ENCODE data around the gene MSH3. TPM values are rescaled to one million over a fixed set of nuclear protein-coding genes. Genes with fewer than 3 reads are reported as not detected.
A peak's percentile ranks its signal among the peaks of the same experiment; 100 is the strongest.

Gene MSH3
- total RNA-seq, 8 experiments from 2014 or later, result 9.7 to 25.1 (median 15.7) TPM

DNA sequence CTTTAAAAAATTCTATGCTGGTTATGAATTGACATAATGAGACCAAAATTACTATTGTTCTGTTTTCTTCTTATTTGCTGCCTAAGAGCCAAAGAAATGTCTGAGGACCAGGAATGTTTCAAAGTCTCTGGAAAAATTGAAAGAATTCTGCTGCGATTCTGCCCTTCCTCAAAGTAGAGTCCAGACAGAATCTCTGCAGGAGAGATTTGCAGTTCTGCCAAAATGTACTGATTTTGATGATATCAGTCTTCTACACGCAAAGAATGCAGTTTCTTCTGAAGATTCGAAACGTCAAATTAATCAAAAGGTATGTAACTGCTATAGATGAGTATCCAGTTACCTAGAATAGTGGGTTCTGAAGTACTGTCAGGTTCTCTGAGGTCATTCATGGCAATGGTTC lies 10.6 kb downstream of the MSH3 start:
- no peaks in the 10 kb centered on the region for H3K4me1 ChIP-seq (replicated peaks in 1 of 2)
- ATAC-seq (replicated peaks in 6 of 8), result no peak
- in situ Hi-C loops (cut with MboI; ENCODE audit: low pct_unique_long_range_greater_than_20kb in 2 of 9, low sequenced_read_pairs in 9 of 9, unreplicated experiment in 9 of 9), result loop anchor here in 3 of 9 experiments (25.0 kb wide), 1 partner anchor 178 kb away; the partner anchor contains the start of gene FAM151B (in 3 of the 3)
- 86 to 100% (median 100%) methylated on average over 1 to 4 of the region's 4 CpGs; no CpG with 5 or more reads in 1 of the 10 experiments for WGBS, 10 experiments
- no peak overlapping the region for H3K4me3 ChIP-seq
- H3K27ac ChIP-seq, result no peak overlapping the region

DNA sequence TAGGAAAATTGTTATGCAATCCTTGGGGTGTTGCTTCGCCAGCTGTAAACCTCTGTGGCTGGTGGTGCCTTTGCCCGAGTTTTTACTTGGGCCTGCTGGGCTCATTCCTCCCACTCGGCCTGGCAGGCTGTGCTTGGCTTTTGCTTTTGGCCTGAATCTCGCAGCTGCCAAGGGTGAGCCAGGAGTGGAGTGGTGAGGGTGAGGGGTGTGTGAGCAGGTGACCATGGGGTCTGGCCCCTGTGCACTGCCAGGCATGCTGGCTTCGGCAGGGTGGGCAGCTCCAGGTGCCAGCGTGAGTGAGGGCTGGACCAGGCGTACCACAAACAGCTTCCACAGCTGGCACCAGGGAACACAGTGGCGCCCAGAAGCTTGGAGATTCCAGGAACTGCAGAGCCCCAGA lies 12.9 kb downstream of the MSH3 start:
- Histone ChIP-seq H3K27ac (no peak overlapping the region), H3K4me1 (replicated peaks in 1 of 2) (no peaks in the 10 kb centered on the region), H3K4me3 (no peak overlapping the region)
- in situ Hi-C loops (cut with MboI; ENCODE audit: low pct_unique_long_range_greater_than_20kb in 2 of 9, low sequenced_read_pairs in 9 of 9, unreplicated experiment in 9 of 9), result loop anchor here in 3 of 9 experiments (25.0 kb wide), 1 partner anchor 180 kb away; the partner anchor contains the start of gene FAM151B (in 3 of the 3)
- 47 to 100% (median 82%) methylated on average over 2 to 8 of the region's 8 CpGs; no CpG with 5 or more reads in 2 of the 10 experiments for WGBS, 10 experiments
- no peak for ATAC-seq (replicated peaks in 6 of 8)

DNA sequence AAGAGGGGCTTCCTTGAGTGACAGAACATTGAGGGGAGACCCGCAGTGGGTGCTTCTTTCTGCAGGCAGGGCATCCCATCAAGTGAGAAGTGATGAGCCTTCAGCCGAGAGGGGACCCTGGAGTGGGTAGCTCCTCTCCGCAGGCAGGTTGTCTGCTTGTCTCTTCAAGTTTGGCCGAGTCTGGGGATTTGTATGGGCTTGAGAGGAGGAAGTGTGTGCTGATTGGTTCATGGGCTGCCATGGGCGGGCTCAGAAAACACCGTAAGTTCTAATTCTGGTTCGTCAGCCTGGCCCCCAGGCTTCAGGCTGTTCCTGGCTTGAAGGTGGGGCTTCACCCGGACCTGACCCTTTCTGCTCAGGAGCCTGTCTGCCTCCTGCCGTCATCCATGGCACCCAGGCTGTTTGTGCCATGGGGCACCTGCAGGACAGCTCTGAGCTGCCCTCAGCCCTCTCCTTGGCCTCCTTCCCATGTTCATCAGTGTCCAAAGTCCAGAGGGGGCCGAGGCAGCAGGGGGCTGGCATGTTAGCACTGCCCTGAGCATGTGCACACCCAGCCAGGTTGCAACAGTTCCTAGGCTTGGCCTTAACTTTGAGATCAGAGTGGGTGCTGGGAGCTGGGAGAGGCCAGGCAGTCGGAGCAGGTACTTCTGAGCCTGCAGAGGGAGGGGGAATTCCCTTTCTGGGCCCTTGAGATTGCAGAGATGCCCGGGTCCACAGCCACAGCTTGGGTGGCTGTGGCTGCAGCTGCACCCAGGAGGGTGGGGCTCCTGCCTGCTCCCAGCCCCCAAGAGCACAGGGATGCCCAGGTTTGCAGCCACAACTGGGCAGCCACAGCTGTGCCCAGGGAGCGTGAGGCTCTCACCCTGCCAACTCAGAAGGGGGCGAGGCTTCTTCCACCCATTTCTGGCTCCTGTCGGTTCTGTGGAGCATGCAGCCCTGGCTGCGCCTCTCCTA lies 13.8 kb downstream of the MSH3 start:
- Histone ChIP-seq H3K4me1 (replicated peaks in 1 of 2) (no peaks in the 10 kb centered on the region), H3K27ac (no peak overlapping the region), H3K4me3 (no peak overlapping the region)
- no peak for ATAC-seq (replicated peaks in 6 of 8)
- in situ Hi-C loops (cut with MboI; ENCODE audit: low pct_unique_long_range_greater_than_20kb in 2 of 9, low sequenced_read_pairs in 9 of 9, unreplicated experiment in 9 of 9), result loop anchor here in 3 of 9 experiments (25.0 kb wide), 1 partner anchor 181 kb away; the partner anchor contains the start of gene FAM151B (in 3 of the 3)
- 73 to 100% (median 96%) methylated on average over 1 to 6 of the region's 16 CpGs; no CpG with 5 or more reads in 3 of the 10 experiments for WGBS, 10 experiments

DNA sequence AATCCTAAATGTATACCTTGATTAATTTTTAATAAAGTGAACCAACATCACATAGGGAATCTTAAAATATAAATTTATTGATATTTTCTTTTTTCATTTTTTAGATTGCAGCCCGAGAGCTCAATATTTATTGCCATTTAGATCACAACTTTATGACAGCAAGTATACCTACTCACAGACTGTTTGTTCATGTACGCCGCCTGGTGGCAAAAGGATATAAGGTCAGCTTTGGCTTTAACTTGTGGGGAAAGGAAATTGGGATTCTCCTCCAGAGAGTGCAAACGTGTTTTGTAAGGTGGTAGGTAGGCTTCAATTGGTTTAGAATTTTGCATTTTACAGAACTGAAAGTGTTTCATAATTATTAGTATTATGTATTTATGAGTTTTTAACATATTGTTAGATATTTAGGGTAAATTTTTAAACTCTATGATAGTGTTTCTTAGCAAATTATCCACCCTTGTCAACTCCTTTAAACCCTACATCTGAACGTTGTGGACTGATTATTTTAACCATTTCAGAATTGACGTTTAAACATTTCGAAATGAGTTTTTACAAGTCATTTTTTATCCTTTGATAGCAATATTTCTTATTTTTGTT lies 17.8 kb downstream of the MSH3 start:
- 0 to 46% (median 17%) methylated on average over 3 to 7 of the region's 7 CpGs for WGBS, 10 experiments
- no peak overlapping the region for H3K27ac ChIP-seq
- H3K4me1 ChIP-seq (replicated peaks in 1 of 2), result no peaks in the 10 kb centered on the region
- in situ Hi-C loops (cut with MboI; ENCODE audit: low pct_unique_long_range_greater_than_20kb in 2 of 9, low sequenced_read_pairs in 9 of 9, unreplicated experiment in 9 of 9), result loop anchor here in 3 of 9 experiments (25.0 kb wide), 1 partner anchor 185 kb away; the partner anchor contains the start of gene FAM151B (in 3 of the 3)
- peak in 5 of 8 experiments; percentile 35 to 87 (median 84) for ATAC-seq (replicated peaks in 6 of 8)
- H3K4me3 ChIP-seq, result no peak overlapping the region

DNA sequence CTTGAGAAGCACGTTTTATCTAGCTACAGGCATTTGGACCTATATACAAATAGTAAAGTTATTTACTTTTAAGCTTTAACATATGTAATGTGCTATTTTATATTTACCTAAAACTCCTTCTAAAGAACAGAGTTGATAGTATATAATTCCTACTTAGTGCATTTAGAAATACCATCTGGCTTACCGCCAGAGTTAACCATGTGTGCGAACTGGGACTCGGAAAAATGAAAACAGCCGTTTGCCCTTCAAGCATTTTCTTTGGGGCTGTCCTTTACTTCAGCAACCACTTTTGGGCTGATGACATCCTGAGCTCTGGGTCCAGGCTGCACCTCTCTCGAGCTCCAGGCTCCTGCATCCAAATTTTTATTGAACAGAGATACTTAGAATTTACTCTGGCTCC lies 22.3 kb downstream of the MSH3 start:
- Histone ChIP-seq H3K27ac (no peak overlapping the region), H3K4me3 (no peak overlapping the region), H3K4me1 (replicated peaks in 1 of 2) (no peaks in the 10 kb centered on the region)
- in situ Hi-C loops (cut with MboI; ENCODE audit: low pct_unique_long_range_greater_than_20kb in 2 of 9, low sequenced_read_pairs in 9 of 9, unreplicated experiment in 9 of 9), result loop anchor here in 3 of 9 experiments (25.0 kb wide), 1 partner anchor 511 kb away; no protein-coding TSS in a partner anchor
- WGBS, 10 experiments, result 53 to 100% (median 89%) methylated on average over 1 to 6 of the region's 6 CpGs
- no peak for ATAC-seq (replicated peaks in 6 of 8)

DNA sequence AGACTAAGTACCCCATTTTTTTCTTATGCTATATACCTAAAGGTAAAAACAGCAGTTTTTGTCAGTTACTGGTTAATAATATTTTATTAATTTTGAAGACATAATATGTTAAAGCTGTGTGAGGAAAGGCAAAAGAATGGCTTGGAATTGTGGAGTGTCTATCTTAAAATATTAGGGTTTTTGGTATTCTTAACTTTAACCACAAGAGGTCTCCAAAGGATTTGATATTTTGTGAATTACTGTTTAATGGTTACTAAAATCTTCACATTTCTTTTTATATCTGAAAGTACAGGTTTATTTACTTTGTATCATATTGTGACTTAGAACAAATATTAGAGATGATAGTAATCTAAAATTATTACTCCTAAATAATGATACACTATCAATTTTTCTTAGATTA lies 32.3 kb downstream of the MSH3 start:
- no peaks in the 10 kb centered on the region for H3K4me1 ChIP-seq (replicated peaks in 1 of 2)
- in situ Hi-C loops (cut with MboI; ENCODE audit: low pct_unique_long_range_greater_than_20kb in 2 of 9, low sequenced_read_pairs in 9 of 9, unreplicated experiment in 9 of 9), result loop anchor here in 3 of 9 experiments (25.0 kb wide), 1 partner anchor 501 kb away; no protein-coding TSS in a partner anchor

DNA sequence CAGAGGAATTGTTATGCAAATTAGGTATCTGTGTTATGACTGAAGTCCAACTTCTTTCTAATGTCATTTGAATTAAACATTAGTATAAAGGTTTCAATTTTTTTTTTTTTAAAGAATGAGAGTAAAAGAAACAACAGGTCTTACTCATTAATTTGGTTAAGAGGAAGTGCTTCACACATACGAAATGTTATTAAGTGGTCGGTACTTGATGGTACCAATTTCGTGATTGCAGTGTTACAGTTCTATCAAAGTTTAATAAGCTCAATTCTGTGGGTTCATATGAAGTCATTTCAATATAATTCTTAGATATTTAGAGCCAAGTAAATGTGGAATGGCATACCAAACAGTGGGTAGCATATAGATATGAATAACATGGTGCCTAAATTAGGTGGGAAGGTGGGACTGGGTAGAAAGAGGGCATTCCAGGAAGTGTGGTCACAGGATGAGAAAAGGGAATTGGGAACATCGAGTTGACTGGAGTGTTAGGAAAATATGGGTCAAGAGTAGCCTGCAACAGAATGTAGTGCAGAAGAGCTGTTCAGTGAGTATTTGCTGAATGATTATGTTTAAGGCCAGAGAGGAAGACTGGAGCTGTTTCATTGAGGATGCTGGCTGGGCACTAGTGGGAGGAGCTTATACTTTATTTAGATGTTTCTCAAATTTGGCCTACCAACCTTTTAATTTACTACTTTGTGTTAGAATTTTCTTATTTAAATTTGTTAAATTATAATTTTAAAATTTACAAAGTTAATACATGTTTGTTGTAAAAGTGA lies 34.4 kb downstream of the MSH3 start:
- in situ Hi-C loops (cut with MboI; ENCODE audit: low pct_unique_long_range_greater_than_20kb in 2 of 9, low sequenced_read_pairs in 9 of 9, unreplicated experiment in 9 of 9), result loop anchor here in 3 of 9 experiments (25.0 kb wide), 1 partner anchor 498 kb away; no protein-coding TSS in a partner anchor
- no peak for ATAC-seq (replicated peaks in 6 of 8)
- 43 to 100% (median 95%) methylated on average over 1 to 4 of the region's 4 CpGs for WGBS, 10 experiments
- H3K4me3 ChIP-seq, result no peak overlapping the region
- H3K27ac ChIP-seq, result no peak overlapping the region
- no peaks in the 10 kb centered on the region for H3K4me1 ChIP-seq (replicated peaks in 1 of 2)

More for the DNA sequence above, 32.3 kb downstream of the MSH3 start:
- ATAC-seq (replicated peaks in 6 of 8), result no peak
- Histone ChIP-seq H3K4me3 (no peak overlapping the region), H3K27ac (no peak overlapping the region)

DNA sequence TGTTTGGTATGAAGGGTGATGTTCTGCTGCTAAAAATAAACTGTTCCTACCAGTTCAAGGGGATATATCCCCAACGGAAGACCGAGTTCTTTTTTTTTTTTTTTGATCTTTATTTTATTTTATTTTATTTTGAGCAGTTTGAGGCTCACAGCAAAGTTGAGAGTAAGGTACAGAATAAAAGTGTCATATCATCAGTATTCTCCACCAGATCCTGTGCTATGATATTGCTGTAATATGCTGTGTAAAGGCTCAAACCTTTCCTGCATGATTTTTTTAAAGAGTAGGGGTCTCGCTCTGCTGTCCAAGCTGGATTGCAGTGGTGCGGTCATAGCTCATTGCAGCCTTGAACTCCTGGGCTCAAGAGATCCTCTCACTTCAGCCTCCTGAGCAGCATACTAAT lies 35.2 kb downstream of the MSH3 start:
- H3K4me3 ChIP-seq, result no peak overlapping the region
- WGBS, 10 experiments, result 80 to 100% (median 94%) methylated on average over 2 to 4 of the region's 4 CpGs
- H3K4me1 ChIP-seq (replicated peaks in 1 of 2), result no peaks in the 10 kb centered on the region
- ATAC-seq (replicated peaks in 6 of 8), result no peak
- in situ Hi-C loops (cut with MboI; ENCODE audit: low pct_unique_long_range_greater_than_20kb in 2 of 9, low sequenced_read_pairs in 9 of 9, unreplicated experiment in 9 of 9), result loop anchor here in 3 of 9 experiments (25.0 kb wide), 1 partner anchor 498 kb away; no protein-coding TSS in a partner anchor
- H3K27ac ChIP-seq, result no peak overlapping the region

DNA sequence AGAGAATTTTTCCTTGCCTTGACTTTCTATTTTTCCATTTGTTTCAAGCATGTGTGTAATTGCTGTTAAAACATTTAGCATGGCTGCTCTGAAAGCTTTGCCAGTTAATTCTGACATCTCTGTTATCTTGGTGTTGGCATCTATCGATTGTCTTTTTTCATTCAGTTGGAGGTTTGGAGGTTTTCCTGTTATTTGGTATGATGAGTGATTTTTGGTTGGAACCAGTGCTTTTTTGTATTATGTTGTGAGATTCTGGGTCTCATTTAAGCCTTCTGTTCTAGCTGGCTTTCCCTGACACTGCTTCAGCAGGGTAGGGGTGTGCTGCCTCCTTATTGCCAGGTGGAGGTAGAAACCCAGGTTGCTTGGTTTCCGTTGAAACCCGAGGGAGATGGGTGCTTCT lies 41.2 kb downstream of the MSH3 start:
- Histone ChIP-seq H3K4me1 (replicated peaks in 1 of 2) (no peaks in the 10 kb centered on the region), H3K27ac (no peak overlapping the region), H3K4me3 (no peak overlapping the region)
- in situ Hi-C loops (cut with MboI; ENCODE audit: low pct_unique_long_range_greater_than_20kb in 2 of 9, low sequenced_read_pairs in 9 of 9, unreplicated experiment in 9 of 9), result loop anchor here in 3 of 9 experiments (25.0 kb wide), 1 partner anchor 492 kb away; no protein-coding TSS in a partner anchor
- WGBS, 10 experiments, result 80 to 100% (median 100%) methylated on average over 1 to 3 of the region's 3 CpGs; no CpG with 5 or more reads in 3 of the 10 experiments
- no peak for ATAC-seq (replicated peaks in 6 of 8)

DNA sequence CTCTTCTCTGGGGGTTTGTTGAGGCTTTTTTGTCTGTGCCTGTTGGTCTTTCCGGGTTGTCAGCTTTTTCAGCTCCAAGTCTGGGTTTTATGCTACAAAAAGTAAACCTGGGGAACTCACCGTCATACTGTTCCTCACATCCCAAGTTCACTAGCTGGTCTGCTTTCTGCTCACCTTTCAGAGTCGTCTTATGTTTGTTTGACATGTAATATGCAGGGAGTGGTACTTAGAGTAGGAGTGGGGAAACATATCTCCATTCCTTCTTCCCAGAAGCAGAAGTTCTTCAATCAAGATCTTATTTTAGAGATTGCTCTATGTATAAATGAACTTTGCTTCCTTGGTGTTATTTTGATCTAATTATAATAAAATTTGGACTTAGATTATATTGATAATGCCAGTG lies 42.0 kb downstream of the MSH3 start:
- in situ Hi-C loops (cut with MboI; ENCODE audit: low pct_unique_long_range_greater_than_20kb in 2 of 9, low sequenced_read_pairs in 9 of 9, unreplicated experiment in 9 of 9), result loop anchor here in 3 of 9 experiments (25.0 kb wide), 1 partner anchor 491 kb away; no protein-coding TSS in a partner anchor
- ATAC-seq (replicated peaks in 6 of 8), result no peak
- 85 to 100% (median 100%) methylated on average over 1 to 3 of the region's 3 CpGs; no CpG with 5 or more reads in 2 of the 10 experiments for WGBS, 10 experiments

DNA sequence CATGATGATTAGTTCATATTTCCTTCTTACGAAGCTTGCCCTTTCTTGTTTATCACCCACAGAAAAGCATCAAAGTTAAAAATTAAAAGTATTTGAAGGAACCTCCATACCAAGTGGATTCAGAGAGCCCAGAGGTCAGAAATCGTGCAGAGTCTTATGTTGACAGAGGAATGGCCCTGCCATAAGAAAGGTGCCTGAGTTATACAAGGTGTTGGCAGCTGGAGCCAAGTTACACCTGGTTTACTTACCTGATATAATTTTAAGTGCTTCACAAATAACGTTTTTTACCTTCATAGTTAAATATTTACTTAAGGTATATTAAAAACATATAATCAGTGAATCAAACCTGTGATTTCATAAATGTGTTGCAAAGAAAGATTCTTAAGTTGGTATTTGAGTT lies 42.6 kb downstream of the MSH3 start:
- H3K4me3 ChIP-seq, result no peak overlapping the region
- ATAC-seq (replicated peaks in 6 of 8), result no peak
- H3K4me1 ChIP-seq (replicated peaks in 1 of 2), result no peaks in the 10 kb centered on the region
- H3K27ac ChIP-seq, result no peak overlapping the region
- in situ Hi-C loops (cut with MboI; ENCODE audit: low pct_unique_long_range_greater_than_20kb in 2 of 9, low sequenced_read_pairs in 9 of 9, unreplicated experiment in 9 of 9), result loop anchor here in 3 of 9 experiments (25.0 kb wide), 1 partner anchor 490 kb away; no protein-coding TSS in a partner anchor
- 70 to 100% (median 89%) methylated on average over 1 to 3 of the region's 3 CpGs for WGBS, 10 experiments

More for the DNA sequence above, 42.0 kb downstream of the MSH3 start:
- no peaks in the 10 kb centered on the region for H3K4me1 ChIP-seq (replicated peaks in 1 of 2)
- H3K27ac ChIP-seq, result no peak overlapping the region
- H3K4me3 ChIP-seq, result no peak overlapping the region

DNA sequence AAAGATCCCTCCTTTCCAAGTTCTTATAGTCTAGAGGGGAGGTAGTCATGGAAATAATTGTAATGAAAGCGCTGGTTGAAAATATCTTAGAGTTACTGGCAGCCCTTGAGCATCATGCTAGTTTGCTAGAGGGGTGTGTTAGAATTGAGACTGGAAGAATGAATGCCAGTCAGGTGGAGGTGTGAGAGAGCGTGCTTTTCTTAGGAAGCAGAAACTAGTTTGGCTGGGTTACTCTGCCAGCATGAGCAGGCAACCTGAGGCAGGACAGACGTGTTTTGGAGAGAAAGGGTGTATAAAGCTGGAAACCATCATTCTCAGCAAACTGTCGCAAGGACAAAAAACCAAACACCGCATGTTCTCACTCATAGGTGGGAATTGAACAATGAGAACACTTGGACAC lies 43.9 kb downstream of the MSH3 start:
- Histone ChIP-seq H3K4me1 (replicated peaks in 1 of 2) (no peaks in the 10 kb centered on the region), H3K27ac (no peak overlapping the region), H3K4me3 (no peak overlapping the region)
- WGBS, 10 experiments, result 94 to 100% (median 100%) methylated on average over 1 to 2 of the region's 5 CpGs; no CpG with 5 or more reads in 4 of the 10 experiments
- ATAC-seq (replicated peaks in 6 of 8), result no peak
- in situ Hi-C loops (cut with MboI; ENCODE audit: low pct_unique_long_range_greater_than_20kb in 2 of 9, low sequenced_read_pairs in 9 of 9, unreplicated experiment in 9 of 9), result loop anchor here in 3 of 9 experiments (25.0 kb wide), 1 partner anchor 489 kb away; no protein-coding TSS in a partner anchor

Data from motor neuron (in vitro differentiated cells).